ENCODE results near the gene CELA2A. TPM values are rescaled to one million over a fixed set of nuclear protein-coding genes. Genes with fewer than 3 reads are reported as not detected.

The CELA2A gene
- polyA plus RNA-seq, 1 of the 3 experiments (the other 2 are of a cell fraction): not detected

Other genes starting within 250 kb of the CELA2A start
- gene FHAD1, start 209.5 kb upstream of the CELA2A start, polyA plus RNA-seq (2012; rRNA removed): 0.48 and 0.55 TPM in 2 replicates
- 45.1 and 59.8 TPM in 2 replicates for gene EFHD2, start 46.8 kb upstream of the CELA2A start, polyA plus RNA-seq (2012; rRNA removed)
- 0.26 and 0.67 TPM in 2 replicates for gene CTRC, start 18.3 kb upstream of the CELA2A start, polyA plus RNA-seq (2012; rRNA removed)
- gene CELA2B, start 19.4 kb downstream of the CELA2A start, polyA plus RNA-seq (2012; rRNA removed): not detected in 2 replicates
- gene CASP9, start 67.5 kb downstream of the CELA2A start, polyA plus RNA-seq (2012; rRNA removed): 16.9 and 19.2 TPM in 2 replicates
- 8.4 and 13.7 TPM in 2 replicates for gene DNAJC16, start 70.1 kb downstream of the CELA2A start, polyA plus RNA-seq (2012; rRNA removed)
- 0.60 and 0.66 TPM in 2 replicates for gene AGMAT, start 128.3 kb downstream of the CELA2A start, polyA plus RNA-seq (2012; rRNA removed)
- 2.8 and 3.4 TPM in 2 replicates for gene DDI2, start 160.7 kb downstream of the CELA2A start, polyA plus RNA-seq (2012; rRNA removed)
- gene PLEKHM2, start 227.6 kb downstream of the CELA2A start, polyA plus RNA-seq (2012; rRNA removed): 37.0 and 38.9 TPM in 2 replicates

Measured in SK-N-SH (cell line).